Peyer's patch (tissue), 4 donors: ENCODE measurements around the gene KLF4. TPM values are rescaled to one million over a fixed set of nuclear protein-coding genes. Genes with fewer than 3 reads are reported as not detected.

ENCODE experiments used
- DNase-seq, 3 donors: peaks; one replicate each; pipeline ENCODE4 v3.0.0-alpha.2; 2017 to 2019
- H3K27ac ChIP-seq, 4 donors: fragments of 200-600 bp; sonication (generic); one replicate each; pipeline ENCODE4 v1.5.1; 2016 to 2019
- H3K27me3 ChIP-seq, 2 donors: fragments of 200-600 bp; sonication (generic); one replicate each; pipeline ENCODE4 v1.5.1; 2019
- H3K36me3 ChIP-seq, 3 donors: fragments of 200-600 bp; sonication (generic); one replicate each; pipeline ENCODE4 v1.5.1; 2016 to 2019
- H3K4me1 ChIP-seq, 4 donors: fragments of 200-600 bp; sonication (generic); one replicate each; pipeline ENCODE4 v1.5.1; 2016 to 2019
- H3K4me3 ChIP-seq, 4 donors: fragments of 200-600 bp; sonication (generic); 1 replicate in 3 of 4; 2 replicates in 1 of 4; pipeline ENCODE4 v1.5.1; 2016 to 2019; ENCODE audit warnings: mild to moderate bottlenecking in 1 of 4
- H3K9me3 ChIP-seq, 4 donors: fragments of 200-600 bp; sonication (generic); one replicate each; pipeline ENCODE4 v1.5.1; 2016 to 2019; ENCODE audit warnings: mild to moderate bottlenecking in 1 of 4
- CTCF ChIP-seq, 6 experiments: fragments of 450-650 bp in 4 of 6; fragments of 200-600 bp in 2 of 6; sonication (generic) in 1 of 6; IDR thresholded peaks; one replicate each; pipeline ENCODE4 v1.5.1; 2017 to 2019; ENCODE audit warnings: antibody characterized with exemption in 6 of 6, mild to moderate bottlenecking in 3 of 6, moderate library complexity in 1 of 6
- POLR2A ChIP-seq, 2 donors: fragments of 450-650 bp; IDR thresholded peaks; one replicate each; pipeline ENCODE4 v1.5.1; 2017; ENCODE audit warnings: antibody characterized with exemption in 2 of 2, mild to moderate bottlenecking in 2 of 2, moderate library complexity in 2 of 2
- total RNA-seq, 4 donors: library from RNA; depleted of rRNA; stranded (reverse); fragments of >200 nt; gene quantifications; one replicate each; pipeline ENCODE4 v1.1.0, GENCODE V29; 2016

The KLF4 gene
- total RNA-seq, 4 donors from 2014 or later: 83.3 to 197 (median 165) TPM

- H3K9me3 ChIP-seq: no peaks in the 10 kb centered on the region
- H3K4me3 ChIP-seq: no peak overlapping the region
- H3K27ac ChIP-seq: no peak overlapping the region
- H3K36me3 ChIP-seq: no peaks in the 10 kb centered on the region
- TF ChIP-seq POLR2A (IDR thresholded peaks at IDR 0.05) (no peak), CTCF (IDR thresholded peaks at IDR 0.05) (no peak)
- H3K27me3 ChIP-seq: no peaks in the 10 kb centered on the region
- no peak for DNase-seq
- no peaks in the 10 kb centered on the region for H3K4me1 ChIP-seq
These were observed 10.8 kb downstream of the KLF4 start for GRCh38 chr9:107478805-107479204.

- Histone ChIP-seq H3K9me3 (no peaks in the 10 kb centered on the region), H3K27me3 (no peaks in the 10 kb centered on the region), H3K4me3 (no peak overlapping the region), H3K36me3 (no peaks in the 10 kb centered on the region), H3K27ac (peak overlapping the region in 1 of 4 donors; percentile 32), H3K4me1 (no peaks in the 10 kb centered on the region)
- TF ChIP-seq CTCF (IDR thresholded peaks at IDR 0.05): no peak
- peak in 1 of 3 donors; percentile 61 for DNase-seq
These were observed 15.4 kb downstream of the KLF4 start for GRCh38 chr9:107474124-107474523.

- Histone ChIP-seq H3K27me3 (no peaks in the 10 kb centered on the region), H3K9me3 (no peaks in the 10 kb centered on the region), H3K4me1 (no peaks in the 10 kb centered on the region), H3K4me3 (no peak overlapping the region), H3K27ac (no peak overlapping the region), H3K36me3 (no peaks in the 10 kb centered on the region)
- TF ChIP-seq POLR2A (IDR thresholded peaks at IDR 0.05) (no peak), CTCF (IDR thresholded peaks at IDR 0.05) (no peak)
- DNase-seq: no peak
These were observed 16.8 kb downstream of the KLF4 start for GRCh38 chr9:107472581-107473340.

- H3K36me3 ChIP-seq: no peaks in the 10 kb centered on the region
- H3K4me3 ChIP-seq: no peak overlapping the region
- H3K27me3 ChIP-seq: no peaks in the 10 kb centered on the region
- H3K4me1 ChIP-seq: no peaks in the 10 kb centered on the region
- no peaks in the 10 kb centered on the region for H3K9me3 ChIP-seq
- TF ChIP-seq POLR2A (IDR thresholded peaks at IDR 0.05) (no peak), CTCF (IDR thresholded peaks at IDR 0.05) (no peak)
- no peak for DNase-seq
- no peak overlapping the region for H3K27ac ChIP-seq
These were observed 18.0 kb downstream of the KLF4 start for GRCh38 chr9:107471552-107471951.

GRCh38 chr9:107467416-107467815, 22.2 kb downstream of the KLF4 start:
- Histone ChIP-seq H3K4me3 (no peak overlapping the region), H3K27ac (no peak overlapping the region), H3K36me3 (no peaks in the 10 kb centered on the region), H3K27me3 (no peaks in the 10 kb centered on the region), H3K4me1 (peaks cover 0 to 5% (median 2%) of the 10 kb centered on the region in 4 donors), H3K9me3 (no peaks in the 10 kb centered on the region)
- DNase-seq: no peak
- TF ChIP-seq POLR2A (IDR thresholded peaks at IDR 0.05): no peak
- no peak for TF ChIP-seq CTCF (IDR thresholded peaks at IDR 0.05)
